SK-N-SH (cell line): ENCODE results near the gene NYAP1. TPM values are rescaled to one million over a fixed set of nuclear protein-coding genes. Genes with fewer than 3 reads are reported as not detected.
A peak's percentile ranks its signal among the peaks of the same experiment; 100 is the strongest.

Experiments used
- CTCF ChIA-PET: fragments of 300-600, 350-600 bp; formaldehyde crosslinking; extraction: SDS; loops from one replicate; lab custom pipeline; 2021; lab: Yijun Ruan, JAX
- POLR2A ChIA-PET: fragments of 350-600 bp; sonication (Branson Sonifier 250); formaldehyde crosslinking; extraction: SDS; loops from one replicate; lab custom pipeline; 2020; ENCODE audit warnings: antibody characterized with exemption, inconsistent platforms; lab: Yijun Ruan, JAX
- DNase-seq: peaks from one replicate; pipeline ENCODE4 v3.0.0; 2012
- H2AFZ ChIP-seq: fragments of 200-600 bp; sonication (generic); 2 replicates; pipeline ENCODE4 v1.8.1; 2016; ENCODE audit warnings: antibody characterized with exemption, mild to moderate bottlenecking, low read depth
- H3F3A ChIP-seq: fragments of 200-600 bp; sonication (generic); replicated peaks from 2 replicates; pipeline ENCODE3; 2016; ENCODE audit warnings: antibody characterized with exemption, mild to moderate bottlenecking; ENCODE audit not compliant: insufficient read depth
- H3K27ac ChIP-seq, 2 experiments: fragments of 200-500 bp in 1 of 2; fragments of 200-600 bp in 1 of 2; sonication (Bioruptor generic) in 1 of 2; sonication (generic), shearing (Covaris generic) in 1 of 2; 2 replicates each; pipeline versions ENCODE4 v1.5.1 to v1.6.1; 2014 to 2016; ENCODE audit warnings: low read depth in 2 of 2, inconsistent platforms in 1 of 2, low read length in 1 of 2, mild to moderate bottlenecking in 1 of 2, mixed read lengths in 1 of 2
- H3K27me3 ChIP-seq: fragments of 200-600 bp; sonication (generic), shearing (Covaris generic); 2 replicates; pipeline ENCODE4 v1.6.1; 2016; ENCODE audit warnings: mixed run types; ENCODE audit not compliant: insufficient read depth
- H3K36me3 ChIP-seq, 2 experiments: fragments of 200-500 bp in 1 of 2; fragments of 200-600 bp in 1 of 2; sonication (Bioruptor generic) in 1 of 2; sonication (generic) in 1 of 2; replicated peaks in 1 of 2; 2 replicates each; pipeline versions ENCODE3 to v1.5.1; 2014 to 2016; ENCODE audit warnings: low read length in 1 of 2, mild to moderate bottlenecking in 1 of 2; ENCODE audit not compliant: insufficient read depth in 2 of 2, control insufficient read depth in 1 of 2
- H3K4me1 ChIP-seq, 2 experiments: fragments of 200-500 bp in 1 of 2; fragments of 200-600 bp in 1 of 2; sonication (Bioruptor generic) in 1 of 2; sonication (generic), shearing (Covaris generic) in 1 of 2; 2 replicates each; pipeline versions ENCODE4 v1.5.1 to v1.6.1; 2014 to 2016; ENCODE audit warnings: low read depth in 1 of 2, low read length in 1 of 2, mixed run types in 1 of 2; ENCODE audit not compliant: insufficient read depth in 2 of 2, control insufficient read depth in 1 of 2
- H3K4me2 ChIP-seq: fragments of 200-600 bp; sonication (generic), shearing (Covaris generic); 2 replicates; pipeline ENCODE4 v1.6.1; 2017; ENCODE audit warnings: mixed run types
- H3K4me3 ChIP-seq, 2 experiments: fragments of 200-500 bp in 1 of 2; fragments of 200-600 bp in 1 of 2; sonication (Bioruptor generic) in 1 of 2; sonication (generic), shearing (Covaris generic) in 1 of 2; 2 replicates each; pipeline versions ENCODE4 v1.5.1 to v1.8.1; 2014 to 2016; ENCODE audit warnings: low read depth in 2 of 2, inconsistent platforms in 1 of 2, low read length in 1 of 2, mild to moderate bottlenecking in 1 of 2, mixed read lengths in 1 of 2, moderate library complexity in 1 of 2
- H3K79me2 ChIP-seq: fragments of 200-600 bp; sonication (generic); 2 replicates; pipeline ENCODE4 v1.8.1; 2017; ENCODE audit warnings: mild to moderate bottlenecking; ENCODE audit not compliant: insufficient read depth
- H3K9ac ChIP-seq: fragments of 200-600 bp; sonication (generic); 2 replicates; pipeline ENCODE4 v1.6.1; 2017; ENCODE audit warnings: mixed run types
- H3K9me2 ChIP-seq: fragments of 200-600 bp; sonication (generic); 2 replicates; pipeline ENCODE4 v1.6.1; 2017; ENCODE audit warnings: mixed run types
- H3K9me3 ChIP-seq: fragments of 200-600 bp; sonication (generic); 2 replicates; pipeline ENCODE4 v1.6.1; 2017; ENCODE audit warnings: mixed run types, mild to moderate bottlenecking, moderate library complexity
- H4K20me1 ChIP-seq: fragments of 200-600 bp; sonication (generic); 2 replicates; pipeline ENCODE4 v1.6.1; 2017; ENCODE audit warnings: mild to moderate bottlenecking, mixed run types; ENCODE audit not compliant: insufficient read depth
- CHD2 ChIP-seq: fragments of 150-350 bp; IDR thresholded peaks from 2 replicates; pipeline ENCODE4 v1.6.1; 2018; ENCODE audit warnings: low read length; ENCODE audit not compliant: partially characterized antibody
- CTCF ChIP-seq: fragments of 200-600 bp; sonication (generic); IDR thresholded peaks from 2 replicates; pipeline ENCODE4 v1.6.1; 2017; ENCODE audit warnings: antibody characterized with exemption, mild to moderate bottlenecking, moderate library complexity
- ELF1 ChIP-seq: IDR thresholded peaks from 2 replicates; pipeline ENCODE4 v1.4.0; 2012
- EP300 ChIP-seq, 2 experiments: IDR thresholded peaks; 2 replicates each; pipeline versions ENCODE4 v1.4.0 to v1.6.1; 2012; ENCODE audit warnings: borderline replicate concordance in 1 of 2, low read depth in 1 of 2, low read length in 1 of 2
- EZH2phosphoT487 ChIP-seq: fragments of 200-600 bp; sonication (generic); IDR thresholded peaks from 2 replicates; pipeline ENCODE4 v1.6.1; 2017; ENCODE audit warnings: low read depth, mixed run types, mild to moderate bottlenecking, antibody characterized with exemption, moderate library complexity, borderline replicate concordance
- FOSL2 ChIP-seq: IDR thresholded peaks from 2 replicates; pipeline ENCODE4 v1.4.0; 2012; ENCODE audit warnings: low read depth, mild to moderate bottlenecking, moderate library complexity, borderline replicate concordance
- FOXJ3 ChIP-seq: sonication (generic); formaldehyde crosslinking; IDR thresholded peaks from 2 replicates; pipeline ENCODE4 v1.5.1; 2020; ENCODE audit warnings: mild to moderate bottlenecking, missing genetic modification reagents
- GABPA ChIP-seq: IDR thresholded peaks from 2 replicates; pipeline ENCODE4 v1.4.0; 2012; ENCODE audit warnings: low read depth, mild to moderate bottlenecking
- GATA2 ChIP-seq: sonication (generic); formaldehyde crosslinking; IDR thresholded peaks from 2 replicates; pipeline ENCODE4 v1.5.0; 2020; ENCODE audit warnings: mild to moderate bottlenecking, missing genetic modification reagents
- IRF3 ChIP-seq: fragments of 150-350 bp; IDR thresholded peaks from 2 replicates; pipeline ENCODE4 v1.6.1; 2016; ENCODE audit warnings: mild to moderate bottlenecking, low read depth, low read length
- JUND ChIP-seq: IDR thresholded peaks from 2 replicates; pipeline ENCODE4 v1.4.0; 2012
- MEF2A ChIP-seq: IDR thresholded peaks from 2 replicates; pipeline ENCODE4 v1.4.0; 2012; ENCODE audit warnings: low read depth, borderline replicate concordance
- MXI1 ChIP-seq: IDR thresholded peaks from 2 replicates; pipeline ENCODE4 v1.6.1; 2012; ENCODE audit warnings: mild to moderate bottlenecking, low read depth, low read length, improper control_type of control experiment
- NRF1 ChIP-seq: IDR thresholded peaks from 2 replicates; pipeline ENCODE4 v1.6.1; 2012; ENCODE audit warnings: low read depth, mild to moderate bottlenecking, low read length
- POLR2AphosphoS5 ChIP-seq: IDR thresholded peaks from 2 replicates; pipeline ENCODE4 v1.6.1; 2012; ENCODE audit warnings: low read depth, low read length
- RAD21 ChIP-seq: IDR thresholded peaks from 2 replicates; pipeline ENCODE4 v1.6.1; 2012; ENCODE audit warnings: mild to moderate bottlenecking, low read length
- RCOR1 ChIP-seq: fragments of 150-350 bp; IDR thresholded peaks from 2 replicates; pipeline ENCODE4 v1.6.1; 2017; ENCODE audit warnings: antibody characterized with exemption, low read length
- RFX5 ChIP-seq: IDR thresholded peaks from 2 replicates; pipeline ENCODE4 v1.6.1; 2012; ENCODE audit warnings: mild to moderate bottlenecking, improper control_type of control experiment, low read length
- RXRA ChIP-seq: IDR thresholded peaks from 2 replicates; pipeline ENCODE4 v1.4.0; 2012; ENCODE audit warnings: low read depth, mild to moderate bottlenecking, borderline replicate concordance
- SIN3A ChIP-seq: IDR thresholded peaks from 2 replicates; pipeline ENCODE4 v1.6.1; 2012; ENCODE audit warnings: low read depth, mild to moderate bottlenecking, low read length, moderate library complexity, borderline replicate concordance
- SMC3 ChIP-seq: IDR thresholded peaks from 2 replicates; pipeline ENCODE4 v1.6.1; 2012; ENCODE audit warnings: low read depth, low read length, improper control_type of control experiment
- TAF1 ChIP-seq: IDR thresholded peaks from 2 replicates; pipeline ENCODE4 v1.6.1; 2012; ENCODE audit warnings: low read depth, mild to moderate bottlenecking, low read length, moderate library complexity, borderline replicate concordance
- TCF12 ChIP-seq: IDR thresholded peaks from 2 replicates; pipeline ENCODE4 v1.4.0; 2012
- YY1 ChIP-seq: IDR thresholded peaks from 2 replicates; pipeline ENCODE4 v1.4.0; 2012; ENCODE audit warnings: low read depth, mild to moderate bottlenecking
- WGBS: methylation state at CpG from one replicate; pipeline ENCODE4 v1.1.6; 2017; ENCODE audit warnings: low lambda C conversion rate; 5-methylcytosine and 5-hydroxymethylcytosine counted together
- polyA plus RNA-seq, 3 experiments: library from polyadenylated mRNA; depleted of rRNA; stranded (reverse); fragments of >200 nt; gene quantifications; 2 replicates each; pipeline ENCODE4 v1.2.3, GENCODE V29; 2012
- TF ChIP-seq, protein P1 (sequence below): fragments of 150-350 bp; IDR thresholded peaks from 2 replicates; pipeline ENCODE4 v1.6.1; 2017; ENCODE audit warnings: antibody characterized with exemption, low read length, low read depth, borderline replicate concordance
- TF ChIP-seq, protein P2 (sequence below): IDR thresholded peaks from 2 replicates; pipeline ENCODE4 v1.4.0; 2012; ENCODE audit warnings: low read depth, borderline replicate concordance
- TF ChIP-seq, protein P3 (sequence below): IDR thresholded peaks from 2 replicates; pipeline ENCODE4 v1.4.0; 2012; ENCODE audit warnings: low read depth, borderline replicate concordance

Gene NYAP1
- polyA plus RNA-seq, 1 of the 3 experiments (the other 2 are of a cell fraction) = 6.0 TPM

DNA sequence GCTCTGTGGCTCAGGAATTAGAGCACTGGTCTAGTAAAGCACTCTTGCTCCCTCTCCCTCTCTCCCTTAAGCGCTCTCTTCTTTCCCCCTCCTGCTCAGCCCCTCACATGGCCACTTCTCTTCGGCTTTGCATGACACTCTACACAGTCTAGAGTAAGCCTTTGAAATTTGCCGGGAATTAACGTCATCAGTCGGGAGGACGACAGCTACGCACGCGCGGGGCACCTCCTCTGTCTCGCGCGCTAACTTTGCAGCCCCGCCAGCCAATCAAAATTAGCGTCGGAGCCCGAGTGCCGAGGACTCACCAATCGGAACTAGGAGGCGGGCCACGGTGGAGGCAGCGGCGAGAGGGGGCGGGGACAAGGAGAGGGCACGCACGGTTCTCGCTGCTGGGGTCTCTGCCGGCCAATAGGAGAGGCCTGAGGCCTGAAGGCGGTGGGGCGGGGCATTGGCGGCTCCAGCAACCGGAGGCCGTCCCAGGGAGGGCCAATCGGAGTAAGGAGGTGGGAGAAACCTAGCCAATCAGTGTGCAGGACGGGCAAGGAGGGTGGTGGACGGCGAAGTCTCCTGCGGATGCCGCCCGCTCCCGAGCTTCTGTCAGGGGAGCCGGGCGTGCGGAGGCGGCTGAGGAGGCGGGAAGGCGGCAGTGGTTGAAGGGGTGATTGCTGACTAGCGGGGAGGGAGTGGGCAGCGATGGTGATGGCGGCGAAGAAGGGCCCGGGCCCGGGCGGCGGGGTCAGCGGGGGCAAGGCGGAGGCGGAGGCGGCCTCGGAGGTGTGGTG is 55.1 kb downstream of the NYAP1 start, which contains the start of gene AGFG2:
Gene AGFG2, plus strand, starts transcription at position 550 of the 782 bp plus-strand sequence. Its CDS starts 144 bp downstream, at position 694.
- H3K36me3 ChIP-seq = no peaks in the 10 kb centered on the region
- H3K9me2 ChIP-seq = no peaks in the 10 kb centered on the region
- H3K79me2 ChIP-seq = peaks cover 10% of the 10 kb centered on the region; the same call in 1 of the 2 replicates
- H3K4me3 ChIP-seq = peak within 1 kb of the TSS; percentile 69 to 92
- H3K9me3 ChIP-seq = no peaks in the 10 kb centered on the region
- no peaks in the 10 kb centered on the region for H3K27me3 ChIP-seq
- peak within 1 kb of the TSS; percentile 59 for H3K9ac ChIP-seq
- no peaks in the 10 kb centered on the region for H4K20me1 ChIP-seq
- H3F3A ChIP-seq = peaks cover 5% of the 10 kb centered on the region
- H2AFZ ChIP-seq = peak within 1 kb of the TSS; percentile 83
- peak; percentile 100 for DNase-seq
- CTCF ChIA-PET = interaction anchor here (0.7 to 19.1 kb wide), 8 partner anchors 22 to 153 kb away, joined by 3 to 353 read pairs (median 6); partner anchors contain the start of gene NYAP1
- H3K4me2 ChIP-seq = peak within 1 kb of the TSS; percentile 89
- peaks cover 0 to 11% of the 10 kb centered on the region in 2 experiments; a peak in 2 of 4 replicates for H3K4me1 ChIP-seq
- peak within 1 kb of the TSS in 1 of 2 experiments; percentile 63; a peak in 2 of 4 replicates for H3K27ac ChIP-seq
- POLR2A ChIA-PET = interaction anchor here (0.7 to 1.2 kb wide), 6 partner anchors 11 to 336 kb away, joined by 3 to 8 read pairs (median 3); partner anchors contain the start of genes FBXO24, LRCH4 and SRRT
- WGBS = under 1% methylated on average over 54 of the region's 60 CpGs
- peak; percentile 78 for TF ChIP-seq TAF1
- TF ChIP-seq JUND = no peak
- no peak for TF ChIP-seq MEF2A
- TF ChIP-seq, protein P1, sequence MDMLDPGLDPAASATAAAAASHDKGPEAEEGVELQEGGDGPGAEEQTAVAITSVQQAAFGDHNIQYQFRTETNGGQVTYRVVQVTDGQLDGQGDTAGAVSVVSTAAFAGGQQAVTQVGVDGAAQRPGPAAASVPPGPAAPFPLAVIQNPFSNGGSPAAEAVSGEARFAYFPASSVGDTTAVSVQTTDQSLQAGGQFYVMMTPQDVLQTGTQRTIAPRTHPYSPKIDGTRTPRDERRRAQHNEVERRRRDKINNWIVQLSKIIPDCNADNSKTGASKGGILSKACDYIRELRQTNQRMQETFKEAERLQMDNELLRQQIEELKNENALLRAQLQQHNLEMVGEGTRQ = no peak
- TF ChIP-seq FOXJ3 (CRISPR knock-in tag) = no peak
- TF ChIP-seq YY1 = no peak
- 0 out of 4 replicates have a peak, but pooled peaks of 1 of the 2 experiments have one; percentile 10 for TF ChIP-seq EP300 (IDR thresholded peaks at IDR 0.05; ENCODE audit: borderline replicate concordance in 1 of 2, low read depth in 1 of 2, low read length in 1 of 2)
- no peak; the same call in 1 of the 2 replicates for TF ChIP-seq GABPA
- peak; percentile 97 for TF ChIP-seq NRF1
- TF ChIP-seq POLR2AphosphoS5 = peak; percentile 73
- TF ChIP-seq FOSL2 = no peak
- no peak for TF ChIP-seq CTCF
- TF ChIP-seq, protein P2, sequence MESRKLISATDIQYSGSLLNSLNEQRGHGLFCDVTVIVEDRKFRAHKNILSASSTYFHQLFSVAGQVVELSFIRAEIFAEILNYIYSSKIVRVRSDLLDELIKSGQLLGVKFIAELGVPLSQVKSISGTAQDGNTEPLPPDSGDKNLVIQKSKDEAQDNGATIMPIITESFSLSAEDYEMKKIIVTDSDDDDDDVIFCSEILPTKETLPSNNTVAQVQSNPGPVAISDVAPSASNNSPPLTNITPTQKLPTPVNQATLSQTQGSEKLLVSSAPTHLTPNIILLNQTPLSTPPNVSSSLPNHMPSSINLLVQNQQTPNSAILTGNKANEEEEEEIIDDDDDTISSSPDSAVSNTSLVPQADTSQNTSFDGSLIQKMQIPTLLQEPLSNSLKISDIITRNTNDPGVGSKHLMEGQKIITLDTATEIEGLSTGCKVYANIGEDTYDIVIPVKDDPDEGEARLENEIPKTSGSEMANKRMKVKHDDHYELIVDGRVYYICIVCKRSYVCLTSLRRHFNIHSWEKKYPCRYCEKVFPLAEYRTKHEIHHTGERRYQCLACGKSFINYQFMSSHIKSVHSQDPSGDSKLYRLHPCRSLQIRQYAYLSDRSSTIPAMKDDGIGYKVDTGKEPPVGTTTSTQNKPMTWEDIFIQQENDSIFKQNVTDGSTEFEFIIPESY = peak; percentile 90
- TF ChIP-seq EZH2phosphoT487 = no peak
- no peak for TF ChIP-seq CHD2
- TF ChIP-seq RAD21 = no peak
- peak; percentile 100 for TF ChIP-seq MXI1
- peak; percentile 89 for TF ChIP-seq RFX5
- TF ChIP-seq IRF3 = no peak; the same call in 1 of the 2 replicates
- TF ChIP-seq RXRA = no peak
- TF ChIP-seq RCOR1 = no peak
- TF ChIP-seq SMC3 = 0 out of 2 replicates have a peak, but pooled peaks have one; percentile 1
- no peak for TF ChIP-seq GATA2 (CRISPR knock-in tag)
- TF ChIP-seq ELF1 = no peak
- TF ChIP-seq, protein P3, sequence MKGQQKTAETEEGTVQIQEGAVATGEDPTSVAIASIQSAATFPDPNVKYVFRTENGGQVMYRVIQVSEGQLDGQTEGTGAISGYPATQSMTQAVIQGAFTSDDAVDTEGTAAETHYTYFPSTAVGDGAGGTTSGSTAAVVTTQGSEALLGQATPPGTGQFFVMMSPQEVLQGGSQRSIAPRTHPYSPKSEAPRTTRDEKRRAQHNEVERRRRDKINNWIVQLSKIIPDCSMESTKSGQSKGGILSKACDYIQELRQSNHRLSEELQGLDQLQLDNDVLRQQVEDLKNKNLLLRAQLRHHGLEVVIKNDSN = peak; percentile 17; the same call in 1 of the 2 replicates
- TF ChIP-seq SIN3A = peak; percentile 100
- TF ChIP-seq TCF12 = no peak
